Fibroblast of skin of scalp (primary cell): Measurements from ENCODE around the gene KIDINS220.
"Not testable (repeated sequence)": the region's sequence is repeated elsewhere in the genome, so short reads cannot be mapped to it uniquely, and the experiment has no call there.

Source experiments
- DNase-seq: peaks from one replicate; pipeline ENCODE4 v3.0.0-alpha.2; 2013

KIDINS220 gene

DNA sequence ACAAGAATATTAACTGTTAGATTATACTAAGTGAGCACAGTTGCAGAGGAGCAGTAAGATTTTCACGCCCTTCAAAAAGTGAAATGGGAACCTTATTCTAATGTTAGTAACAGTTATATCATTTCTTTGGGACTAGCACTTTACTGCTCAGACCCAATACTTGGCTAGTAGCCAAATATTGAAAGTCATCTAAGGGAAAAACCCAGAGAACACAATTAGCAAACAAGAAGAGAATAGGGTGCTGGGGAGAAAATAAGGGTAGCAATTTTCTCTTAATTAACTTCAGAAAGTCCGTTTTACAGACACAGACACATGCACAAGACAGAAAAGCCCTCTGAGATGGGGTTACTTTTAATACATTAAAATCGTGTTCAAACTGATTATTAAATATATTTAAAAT lies 83.8 kb downstream of the KIDINS220 start:
- DNase-seq, result no peak

DNA sequence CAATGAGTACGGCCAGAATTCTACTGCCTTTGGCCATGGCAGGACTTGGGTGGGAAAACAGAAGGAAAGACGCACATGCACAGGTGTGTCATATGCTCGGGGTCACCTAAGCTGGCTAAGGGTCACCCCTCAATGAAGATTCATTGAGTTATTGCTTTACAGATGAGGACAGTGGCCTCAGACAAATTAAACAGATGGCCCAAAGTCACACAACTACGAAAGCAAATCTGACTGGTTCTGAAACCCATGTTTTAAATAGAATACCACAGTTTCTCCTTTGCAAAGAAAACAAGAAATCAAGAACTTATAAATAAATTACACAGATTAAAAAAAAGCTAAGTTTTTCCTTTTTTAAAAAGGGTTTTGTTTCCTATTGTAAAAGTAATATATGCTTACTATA lies 85.0 kb downstream of the KIDINS220 start:
- DNase-seq, result no peak

DNA sequence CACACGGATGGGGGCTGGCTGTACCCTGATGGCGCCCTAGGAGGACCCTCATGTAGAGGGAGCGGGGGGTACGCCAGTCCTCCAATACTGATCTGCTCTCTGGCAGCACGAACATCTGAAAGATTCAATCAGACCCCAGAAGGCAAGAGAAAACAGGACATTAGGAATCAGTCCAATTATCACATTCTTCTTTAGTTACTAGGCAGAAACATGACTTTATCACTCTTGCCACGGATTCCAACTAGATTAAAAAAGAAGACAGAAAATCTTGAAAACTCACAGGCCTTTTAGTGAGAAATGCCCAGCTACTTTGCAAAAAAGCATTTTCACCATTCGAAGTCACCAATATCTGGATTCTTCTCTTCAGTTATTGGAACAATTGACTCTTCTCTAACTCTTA lies 87.2 kb downstream of the KIDINS220 start:
- peak; percentile 9 for DNase-seq

DNA sequence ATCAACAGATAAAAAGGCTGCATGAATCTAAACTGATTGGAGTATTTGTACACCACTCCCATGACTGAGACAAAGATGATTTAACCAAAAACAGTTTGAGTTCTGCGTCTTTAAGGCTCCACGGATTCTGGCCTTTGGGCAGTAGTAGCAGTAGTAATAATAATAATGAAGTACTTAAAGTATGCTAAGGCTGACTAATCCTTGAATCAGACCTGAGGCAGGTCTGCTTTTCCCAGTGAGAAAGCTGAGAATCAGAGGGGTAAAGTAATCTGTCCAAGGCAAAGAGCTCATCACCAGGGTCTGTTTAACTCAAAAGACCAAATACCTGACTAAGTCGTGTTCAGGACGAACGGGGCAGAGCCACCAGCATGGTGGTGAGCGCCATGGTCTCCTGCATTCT lies 94.2 kb downstream of the KIDINS220 start:
- DNase-seq, result no peak

DNA sequence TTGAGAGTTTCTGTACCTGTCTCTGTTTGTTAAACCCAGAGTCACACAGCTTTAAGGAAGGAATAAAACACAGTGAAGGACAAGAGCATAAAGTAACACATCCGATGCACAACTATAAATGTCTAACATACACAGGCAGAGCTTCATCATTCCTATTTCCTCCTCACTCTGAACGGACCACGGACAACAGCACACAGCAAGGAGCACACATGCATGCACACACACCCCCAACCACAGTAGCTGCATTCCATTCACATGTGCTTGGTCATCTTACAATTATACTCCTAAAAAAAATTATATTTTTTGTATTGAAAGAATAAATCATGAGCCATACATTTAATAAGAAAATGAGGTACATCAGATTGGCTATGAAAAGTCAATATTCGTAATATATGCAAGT lies 97.3 kb downstream of the KIDINS220 start:
- DNase-seq, result peak; percentile 42

DNA sequence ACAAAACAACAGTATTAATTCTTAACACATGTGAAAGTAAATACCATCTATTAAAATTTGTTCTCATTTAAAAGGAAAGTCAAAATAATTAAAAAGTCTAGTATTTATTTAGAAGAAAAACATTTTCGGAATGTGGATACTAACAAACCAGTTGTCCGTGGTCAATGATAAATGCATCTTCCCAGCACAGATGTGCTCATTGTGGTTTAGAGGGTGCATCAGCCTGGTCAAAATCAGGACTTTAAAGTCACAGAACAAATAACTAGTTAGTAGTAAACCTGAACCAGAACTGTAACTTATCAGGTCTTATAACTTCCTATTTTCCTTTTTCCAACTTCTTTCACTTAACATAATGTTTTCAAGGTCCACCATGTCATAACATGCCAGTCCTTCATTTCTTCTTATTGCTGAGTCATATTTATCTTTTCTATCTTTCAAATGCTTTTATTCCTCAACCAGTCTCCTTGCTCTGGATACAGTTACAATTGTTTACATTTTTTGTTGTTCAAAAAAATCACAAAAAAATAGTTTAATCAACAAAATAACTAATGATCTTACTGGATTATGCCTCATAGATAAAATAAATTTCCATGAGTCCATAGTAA lies 99.7 kb downstream of the KIDINS220 start:
- DNase-seq, result peak; percentile 11

DNA sequence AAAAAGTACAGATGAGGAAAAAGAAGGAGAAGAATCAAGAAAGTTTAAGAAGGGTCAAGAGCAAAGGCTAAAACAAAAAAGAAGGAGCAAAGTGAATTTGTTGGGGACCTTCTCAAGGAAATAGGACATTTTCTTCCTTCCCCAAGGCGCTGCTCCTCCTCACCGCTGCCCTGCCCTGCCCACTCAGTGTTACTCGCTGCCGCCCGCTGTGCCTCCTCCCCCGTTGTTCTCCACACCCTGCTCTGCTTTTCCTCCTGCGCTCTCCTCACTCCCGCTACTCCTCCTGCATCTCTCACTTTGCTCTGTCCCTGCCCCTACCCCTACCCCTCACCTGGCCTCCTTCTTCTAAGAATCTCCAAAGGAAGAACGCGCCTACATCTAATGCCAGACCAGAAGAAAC lies 104.8 kb downstream of the KIDINS220 start:
- DNase-seq, result no peak

DNA sequence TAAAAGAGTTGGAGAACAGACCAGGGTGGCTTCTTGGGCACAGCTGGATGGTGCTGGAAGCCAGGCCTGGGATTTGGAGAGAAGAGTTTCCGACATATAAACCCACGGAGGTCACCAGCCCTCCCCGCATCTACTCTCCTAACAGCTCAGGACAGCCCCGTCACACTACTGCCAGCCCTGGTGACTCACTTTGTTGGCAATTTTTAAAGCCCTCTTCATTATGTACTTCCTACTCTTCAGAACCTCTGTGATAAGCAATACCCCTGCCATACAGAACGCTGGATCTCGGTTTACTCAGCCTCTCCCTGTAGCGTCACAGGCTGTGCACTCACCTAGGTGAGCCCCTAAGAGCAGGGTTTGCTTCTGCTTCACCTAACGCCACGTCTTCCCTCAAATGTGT lies 107.5 kb downstream of the KIDINS220 start:
- DNase-seq, result no peak

DNA sequence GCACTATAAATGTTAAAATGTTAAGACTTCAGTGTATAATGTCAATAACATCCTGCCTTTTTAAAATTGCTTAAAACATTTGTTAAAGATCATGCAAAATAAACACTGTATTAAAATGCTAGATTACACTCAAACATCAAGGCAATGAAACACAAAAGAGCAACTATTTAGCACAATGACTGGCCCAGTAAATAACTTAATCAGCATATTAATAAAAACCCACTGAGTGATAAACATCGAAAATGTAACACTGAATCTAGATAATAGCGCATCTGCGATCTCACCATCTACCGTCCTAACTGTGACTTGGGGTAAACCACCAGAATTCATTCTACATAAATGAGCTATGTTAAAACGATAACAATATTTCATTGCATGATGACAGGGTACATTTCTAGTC lies 108.3 kb downstream of the KIDINS220 start:
- not testable (repeated sequence) for DNase-seq

DNA sequence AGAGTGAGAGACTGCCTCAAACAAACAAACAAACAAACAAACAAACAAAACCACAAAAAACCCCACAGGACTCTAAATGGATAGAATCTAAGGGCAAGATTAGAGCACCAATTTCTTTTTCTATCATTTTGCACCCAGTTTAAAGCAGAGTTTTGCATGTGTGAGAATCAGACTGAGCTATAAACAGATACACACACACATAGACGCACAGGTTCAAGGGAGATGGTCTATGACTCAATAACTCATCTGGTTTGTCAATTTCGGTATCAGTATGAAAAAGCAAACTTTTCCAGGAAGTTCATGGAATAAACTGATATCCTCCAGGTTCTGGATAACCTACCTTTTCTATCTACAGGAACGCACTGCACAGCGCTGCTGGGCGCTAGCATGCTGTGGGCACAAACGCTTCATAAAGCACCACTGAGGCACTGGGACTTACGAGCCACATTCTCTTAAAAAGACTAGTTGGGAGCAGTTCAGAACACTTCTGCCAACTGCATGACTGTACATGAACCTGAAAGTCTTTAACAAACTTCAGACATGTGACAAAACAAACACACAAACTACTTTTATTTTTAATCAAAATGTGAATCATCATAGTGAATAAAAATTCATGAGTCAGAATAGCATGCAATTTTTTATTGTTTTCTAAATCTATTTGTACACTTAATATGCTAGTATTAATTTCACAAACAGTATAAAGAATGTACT lies 109.0 kb downstream of the KIDINS220 start:
- DNase-seq, result no peak

DNA sequence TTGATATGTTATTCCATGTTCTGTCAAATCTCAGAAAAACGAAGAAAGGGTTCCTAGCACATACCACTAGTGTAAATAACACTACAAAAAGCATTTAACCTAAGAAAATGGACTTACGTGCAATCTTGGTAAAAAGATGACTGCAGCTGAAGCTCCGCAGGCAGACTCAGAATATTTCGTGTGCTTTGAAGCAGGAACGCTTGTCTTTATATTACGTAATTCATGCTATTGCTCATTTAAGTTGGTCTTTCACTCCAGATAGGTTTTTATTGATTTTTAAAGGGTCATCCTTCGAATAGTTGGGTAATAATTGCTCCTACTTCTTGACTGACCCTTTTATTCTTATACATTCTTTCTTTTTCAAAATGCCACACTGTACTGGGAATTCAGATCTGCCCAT lies 111.6 kb downstream of the KIDINS220 start:
- DNase-seq, result no peak

DNA sequence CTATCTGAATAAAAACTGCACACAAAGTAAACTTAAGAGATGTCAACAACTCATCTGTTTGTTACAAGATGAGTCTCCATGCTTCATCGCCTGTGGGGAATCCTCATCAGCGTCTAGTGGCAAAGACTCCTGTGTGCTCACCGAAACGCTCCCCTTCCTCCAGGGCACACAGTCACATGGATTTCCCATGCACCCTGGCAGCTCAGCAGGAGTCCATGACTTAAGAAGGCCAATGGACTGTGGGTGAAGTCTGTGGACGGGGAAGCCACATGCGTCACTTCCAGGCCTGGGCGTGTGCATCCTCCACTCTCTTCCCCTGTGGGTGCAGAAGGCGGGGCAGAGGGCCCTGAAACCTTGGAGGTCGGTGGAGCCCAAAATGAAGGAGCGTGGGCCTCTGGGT lies 114.4 kb downstream of the KIDINS220 start:
- DNase-seq, result no peak

DNA sequence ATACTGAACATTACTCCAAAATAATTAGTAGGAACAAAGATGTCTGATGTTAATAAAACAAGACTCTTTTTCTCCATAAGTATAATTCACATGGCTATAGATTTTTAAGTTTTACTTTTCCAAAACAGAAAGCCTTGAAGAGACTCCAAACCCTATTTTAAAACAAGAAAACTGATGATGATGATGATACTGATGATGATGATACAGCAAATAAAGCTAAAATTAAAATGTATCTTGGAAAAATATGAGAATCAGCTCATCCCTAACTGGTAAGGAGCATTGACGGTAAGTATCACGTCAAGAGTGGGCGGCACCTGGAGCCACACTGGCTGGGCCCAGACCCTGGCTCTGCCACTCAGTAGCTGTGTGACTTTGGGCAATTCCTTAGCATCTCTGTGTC lies 116.0 kb downstream of the KIDINS220 start:
- DNase-seq, result no peak

DNA sequence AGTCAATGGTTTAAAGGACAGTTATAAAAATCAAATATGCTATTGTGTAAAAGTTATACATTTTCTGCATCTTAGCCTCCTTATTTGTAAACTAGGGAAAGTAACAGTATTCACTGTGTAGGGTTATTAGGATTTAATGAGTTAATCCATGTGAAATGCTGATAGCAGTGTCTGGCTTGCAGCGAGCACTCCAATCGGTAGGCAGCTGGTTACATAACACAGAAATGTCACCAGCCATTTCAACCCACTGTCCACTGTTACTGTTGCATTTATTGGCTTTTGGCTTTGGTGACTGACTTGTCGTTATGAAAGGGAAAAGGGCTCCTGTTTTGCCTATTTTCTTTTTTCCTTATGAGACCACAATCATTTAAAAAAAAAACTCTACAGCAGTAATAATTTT lies 116.7 kb downstream of the KIDINS220 start:
- DNase-seq, result no peak

DNA sequence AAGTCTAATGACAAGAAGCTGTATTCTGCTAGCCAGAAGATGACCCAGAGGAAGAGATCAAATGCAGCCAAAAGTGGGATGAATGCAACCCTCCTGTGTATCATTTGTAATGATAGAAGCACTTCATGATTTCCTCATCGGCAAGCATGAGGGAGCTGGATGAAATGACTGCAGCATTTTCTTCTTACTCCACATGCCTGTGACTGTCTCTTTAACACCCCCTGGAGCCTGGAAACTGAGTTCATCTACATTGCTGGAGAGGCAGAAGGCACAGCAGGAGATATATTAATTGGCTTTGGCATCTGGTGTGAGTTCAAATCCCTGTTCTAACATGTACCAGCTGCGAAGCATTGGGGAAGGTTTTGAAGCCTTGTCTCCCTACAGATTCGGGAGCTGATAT lies 117.9 kb downstream of the KIDINS220 start:
- peak; percentile 74 for DNase-seq

DNA sequence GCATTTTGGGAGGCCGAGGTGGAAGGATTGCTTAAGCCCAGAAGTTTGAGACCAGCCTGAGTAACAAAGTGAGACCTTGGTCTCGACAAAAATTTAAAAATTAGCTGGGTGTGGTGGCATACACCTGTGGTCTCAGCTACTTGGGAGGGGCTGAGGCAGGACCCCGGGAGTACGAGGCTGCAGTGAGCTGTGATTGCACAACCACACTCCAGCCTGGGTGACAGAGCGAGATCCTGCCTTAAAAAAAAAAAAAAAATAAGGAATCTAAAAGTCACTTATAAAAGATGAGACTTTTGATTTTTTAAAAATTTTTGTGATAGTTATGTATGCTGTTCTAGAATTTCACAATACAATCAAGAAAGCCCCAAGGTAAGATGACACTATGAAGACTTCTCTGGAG lies 122.4 kb downstream of the KIDINS220 start:
- DNase-seq, result no peak

DNA sequence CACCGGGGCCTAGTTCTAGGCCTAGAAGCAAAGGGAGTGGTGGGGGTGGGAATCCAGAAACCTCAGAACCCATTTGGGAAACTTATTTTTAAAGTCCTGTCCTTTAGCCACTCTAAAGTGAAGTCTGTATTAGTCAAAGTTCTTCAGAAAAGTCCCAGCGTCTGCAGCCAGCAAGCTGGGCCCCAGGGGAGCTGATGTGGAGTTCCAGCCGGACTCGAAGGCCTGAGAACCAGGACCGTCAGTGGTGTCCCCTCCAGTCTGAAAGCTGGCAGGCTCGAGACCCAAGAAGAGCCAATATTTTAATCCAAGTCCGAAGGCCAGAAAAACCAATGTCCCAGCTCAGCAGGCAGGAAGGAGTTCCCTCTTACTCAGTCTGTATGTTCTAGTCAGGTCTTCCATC lies 123.1 kb downstream of the KIDINS220 start:
- no peak for DNase-seq

DNA sequence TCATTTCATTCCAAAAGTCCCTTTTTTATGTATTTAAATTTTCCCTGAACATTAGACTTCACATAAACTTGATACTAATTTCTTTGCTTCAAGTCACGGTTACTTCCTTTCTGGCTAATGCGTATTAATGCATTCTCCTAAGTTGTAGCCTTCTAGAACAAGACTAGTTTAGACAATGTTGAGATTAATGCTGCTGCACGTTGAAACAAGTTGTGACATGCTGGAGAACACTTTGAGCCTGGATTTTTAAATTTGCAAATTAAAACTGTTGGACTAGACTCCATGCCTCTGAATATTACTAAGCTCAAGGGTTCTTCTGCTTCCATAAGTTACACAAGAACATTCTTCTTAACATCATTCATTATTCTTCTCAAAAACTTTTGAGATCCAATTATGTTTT lies 126.5 kb downstream of the KIDINS220 start:
- no peak for DNase-seq

DNA sequence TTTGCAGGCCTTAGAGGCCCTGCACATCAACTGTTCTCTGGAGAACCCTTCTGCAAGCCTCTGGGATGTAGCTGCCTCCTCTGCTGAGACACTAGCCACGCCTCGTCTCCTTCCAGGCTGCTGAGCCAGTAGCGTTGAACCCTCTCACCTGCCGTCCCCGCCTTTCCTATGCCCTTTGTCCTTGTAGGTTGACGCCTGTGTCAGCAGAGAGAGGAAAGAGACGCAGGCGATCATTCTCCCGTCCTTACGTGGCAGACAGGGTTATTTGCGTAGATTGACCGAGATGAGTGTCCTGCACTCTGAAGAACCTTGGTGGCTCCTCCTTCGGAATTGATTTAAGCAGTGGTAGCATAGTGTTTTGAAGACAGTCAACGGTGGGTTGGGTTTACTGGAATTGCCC lies 127.8 kb downstream of the KIDINS220 start:
- DNase-seq, result no peak

DNA sequence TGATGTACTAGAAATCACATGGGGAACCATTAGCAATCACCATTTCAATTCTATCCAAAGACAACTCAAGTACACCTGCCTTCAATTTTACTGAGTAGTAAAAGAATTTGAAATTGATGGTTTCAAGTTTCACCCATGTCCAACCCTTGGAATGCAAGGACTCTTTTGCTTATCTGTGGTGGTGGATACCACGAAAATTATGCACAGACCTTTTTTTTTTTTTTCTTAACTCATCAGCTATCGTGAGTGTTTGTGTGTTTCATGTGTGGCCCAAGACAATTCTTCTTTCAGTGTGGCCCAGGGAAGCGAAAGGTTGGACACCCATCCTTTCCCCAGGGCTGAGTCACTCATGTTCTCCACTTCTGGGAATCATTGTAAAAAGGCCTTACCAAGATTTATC lies 132.5 kb downstream of the KIDINS220 start:
- DNase-seq, result no peak

DNA sequence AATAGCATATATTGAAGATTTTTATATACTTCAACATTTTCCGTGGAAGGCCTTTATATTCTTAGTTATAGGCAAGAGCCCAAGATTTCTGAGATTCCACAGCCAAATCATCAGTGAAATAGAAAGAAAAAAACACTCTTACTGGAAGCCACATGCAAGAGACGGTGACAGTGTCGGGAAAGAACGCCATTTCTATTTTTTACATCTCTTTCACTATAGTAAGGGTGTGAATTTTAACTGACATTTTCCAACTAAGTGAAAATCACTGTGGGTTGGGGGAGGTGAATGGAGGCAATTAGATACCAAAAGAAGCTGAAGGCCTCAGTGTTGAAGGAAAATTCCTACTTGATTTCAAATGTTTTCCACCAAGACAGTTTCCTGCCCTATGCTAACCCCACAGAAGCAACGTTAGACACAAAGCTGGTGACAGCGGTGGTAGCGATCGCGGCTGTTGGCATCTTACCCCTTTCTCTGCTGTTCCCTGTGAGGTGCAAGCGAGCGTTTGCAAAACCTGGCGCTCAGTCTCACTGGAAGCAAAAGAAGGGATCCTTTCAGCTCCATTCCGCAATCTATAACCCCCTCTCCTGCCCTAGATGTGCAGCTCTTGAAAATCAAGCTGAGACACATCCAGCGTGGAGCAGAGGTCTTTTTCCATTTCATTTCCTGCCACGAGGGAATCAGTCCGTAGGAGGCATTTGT lies 135.6 kb downstream of the KIDINS220 start:
- DNase-seq, result no peak

DNA sequence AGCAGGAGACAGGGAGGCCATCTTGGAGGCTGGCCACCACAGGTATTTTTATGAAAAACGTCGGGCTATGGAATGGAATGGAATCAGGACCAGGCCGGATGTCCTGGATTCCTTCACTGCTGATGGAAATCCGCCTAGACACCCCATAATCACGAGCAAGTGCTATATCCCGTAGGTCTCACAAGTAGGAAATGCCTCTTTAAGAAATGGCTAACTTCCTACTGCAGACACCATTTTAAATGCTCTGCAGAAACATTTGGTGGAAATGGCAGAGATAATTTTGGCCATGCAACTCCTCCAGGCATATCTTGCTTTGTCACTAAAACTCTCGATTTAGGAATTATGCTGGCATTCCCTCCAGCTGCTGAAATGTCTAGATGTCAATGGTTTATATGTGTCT lies 137.6 kb downstream of the KIDINS220 start:
- DNase-seq, result no peak

DNA sequence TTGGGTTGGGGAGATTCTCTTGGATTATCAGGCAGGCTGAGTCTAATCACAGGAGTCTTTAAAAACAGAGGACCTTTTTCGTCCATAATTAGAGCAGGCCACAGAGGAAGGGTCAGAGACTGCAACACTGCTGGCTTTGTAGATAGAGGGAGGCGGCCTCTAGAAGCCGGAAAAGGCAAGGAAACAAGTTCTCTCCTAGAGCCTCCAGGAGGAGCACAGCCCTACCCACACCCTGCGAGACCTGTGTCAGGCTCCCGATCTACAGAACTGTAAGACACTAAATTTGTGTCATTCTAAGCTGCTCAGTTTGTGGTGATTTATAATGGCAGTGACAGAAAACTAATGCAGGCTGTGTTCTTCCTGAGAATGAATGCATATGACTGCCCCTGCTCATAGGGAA lies 140.2 kb downstream of the KIDINS220 start:
- no peak for DNase-seq

DNA sequence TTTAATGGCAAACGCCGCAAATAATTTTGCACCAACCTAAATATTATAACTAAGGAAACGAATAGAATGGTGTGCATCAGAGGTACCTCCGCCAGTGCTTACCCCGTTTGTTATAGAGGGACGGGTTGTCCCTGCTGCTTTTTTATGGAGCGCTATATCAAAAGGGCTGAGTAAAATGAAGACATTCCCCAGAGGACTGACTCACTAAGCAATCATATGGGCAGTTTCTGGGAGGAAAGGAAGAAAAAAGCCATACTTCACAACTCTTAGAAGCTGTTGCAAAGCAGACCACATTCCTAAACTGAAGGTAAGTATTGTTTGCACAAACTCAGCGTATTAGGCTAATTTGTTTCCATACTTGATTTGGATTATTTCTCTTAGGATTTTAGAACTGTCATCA lies 142.7 kb downstream of the KIDINS220 start:
- DNase-seq, result peak; percentile 58
